Stromal cell of bone marrow (primary cell): Measurements from ENCODE around the gene NAPA.

ENCODE experiments used
- DNase-seq: peaks from one replicate; pipeline ENCODE4 v3.0.0-alpha.2; 2012; ENCODE audit warnings: low read depth

The NAPA gene

DNA sequence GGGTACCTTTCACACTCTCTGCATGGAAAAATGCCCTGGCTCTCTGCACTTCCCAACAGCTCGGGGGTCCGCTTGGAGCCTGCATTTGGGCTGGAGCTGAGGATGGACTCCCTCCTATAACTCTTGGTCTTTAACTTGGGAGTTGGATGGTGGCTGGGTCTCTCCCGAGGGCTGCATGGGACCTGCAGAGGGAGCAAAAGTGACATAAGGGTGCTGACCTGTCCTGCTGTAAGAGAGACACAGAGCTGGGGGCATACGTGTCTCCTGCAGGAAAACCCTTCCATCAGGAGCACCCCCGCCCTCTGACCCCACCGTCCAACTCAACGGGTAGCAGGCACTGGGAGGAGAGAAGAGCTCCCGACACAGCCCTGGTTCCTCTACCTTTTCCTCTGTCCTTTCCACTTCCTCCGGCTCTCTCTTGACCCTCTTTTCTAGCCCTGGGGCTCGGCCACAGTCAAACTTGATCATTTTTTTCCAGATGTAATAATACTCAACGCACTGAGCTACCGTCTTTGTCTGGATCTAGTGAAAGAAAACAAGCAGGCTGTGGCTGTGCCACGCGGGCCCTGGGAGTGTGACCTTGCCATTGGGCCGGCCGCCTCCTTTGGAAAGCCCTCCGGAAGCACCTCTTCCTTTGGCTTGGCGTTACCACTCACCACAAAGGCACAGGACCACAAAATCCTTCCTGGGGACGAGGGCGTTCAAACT is 6.8 kb upstream of the NAPA start:
- DNase-seq, result no peak

DNA sequence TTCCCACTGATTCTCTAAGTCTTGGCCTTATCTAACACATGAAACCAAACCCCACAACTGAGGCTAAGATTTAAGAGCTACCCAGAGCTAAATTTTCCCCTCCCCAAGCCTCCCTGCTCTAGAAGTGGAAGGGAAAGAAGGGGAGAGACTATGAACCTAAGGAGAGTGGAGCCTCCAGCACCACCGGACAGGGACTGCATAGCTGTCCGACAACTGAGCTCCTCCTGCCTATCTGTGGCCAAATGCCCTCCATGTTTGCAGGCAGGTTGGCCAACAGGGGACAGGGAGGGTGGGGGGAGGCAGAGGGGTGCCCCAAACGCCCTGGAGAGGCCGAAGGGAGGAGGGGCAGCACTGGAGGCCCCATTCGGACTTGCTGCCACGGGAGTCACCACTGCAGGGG is 6.0 kb upstream of the NAPA start:
- no peak for DNase-seq

DNA sequence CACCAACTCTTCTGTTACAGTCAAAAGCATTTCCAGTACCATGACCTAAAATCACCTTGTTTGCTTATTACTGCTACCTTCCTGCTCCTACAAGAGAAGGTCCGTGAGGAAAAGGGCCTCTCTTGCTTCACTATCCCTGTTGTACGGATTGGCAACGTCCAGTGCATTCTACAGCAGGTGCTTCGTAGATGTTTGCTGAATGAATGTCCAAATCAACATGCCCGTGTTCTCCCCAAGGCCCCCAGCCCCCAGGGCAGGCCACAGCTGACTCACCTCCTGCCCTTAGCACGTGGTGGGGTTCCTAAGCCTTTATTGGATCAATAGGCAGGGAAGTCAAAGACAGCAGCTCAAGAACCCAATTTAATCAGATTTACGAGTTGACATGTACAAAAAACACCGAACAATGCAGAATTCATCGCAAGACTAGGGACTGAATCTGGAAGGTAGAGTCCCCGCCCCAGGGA is 5.5 kb upstream of the NAPA start:
- no peak for DNase-seq

DNA sequence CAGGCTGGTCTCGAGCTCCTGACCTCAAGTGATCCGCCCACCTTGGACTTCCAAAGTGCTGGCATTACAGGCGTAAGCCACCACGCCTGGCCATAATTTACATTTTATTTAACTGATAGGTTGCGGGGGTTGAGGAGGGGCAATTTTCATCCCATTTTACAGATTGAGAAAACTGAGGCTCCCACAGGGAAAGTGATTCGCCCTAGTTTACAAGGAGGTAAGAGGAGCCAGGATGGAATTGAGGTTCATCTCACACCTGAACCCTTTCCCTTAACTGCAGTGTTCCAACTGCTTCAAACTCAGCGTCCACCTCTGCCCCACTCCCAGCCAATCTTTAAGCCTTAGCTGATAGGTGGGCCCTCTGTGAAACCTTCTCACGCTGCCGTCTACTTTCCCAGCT is 4.0 kb upstream of the NAPA start:
- DNase-seq, result no peak

DNA sequence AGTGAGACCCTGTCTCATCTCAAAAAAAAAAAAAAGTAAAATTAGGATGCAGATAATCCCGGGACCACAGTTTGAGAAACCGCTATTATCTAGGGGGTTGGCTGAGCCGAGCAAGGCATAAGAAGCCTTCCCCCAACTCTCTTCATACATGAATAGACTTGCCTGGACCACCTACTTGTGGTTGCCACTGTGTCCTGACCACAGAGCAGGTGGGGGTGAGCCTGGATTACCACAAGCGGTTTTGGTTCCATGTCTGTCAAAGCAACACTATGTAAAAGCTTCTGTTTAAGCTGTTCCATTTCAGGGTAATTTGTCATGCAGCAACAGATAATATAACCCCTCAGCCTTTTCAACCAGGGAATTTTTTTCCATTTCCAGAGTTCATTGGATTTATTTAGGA is 3.3 kb upstream of the NAPA start:
- DNase-seq, result no peak

DNA sequence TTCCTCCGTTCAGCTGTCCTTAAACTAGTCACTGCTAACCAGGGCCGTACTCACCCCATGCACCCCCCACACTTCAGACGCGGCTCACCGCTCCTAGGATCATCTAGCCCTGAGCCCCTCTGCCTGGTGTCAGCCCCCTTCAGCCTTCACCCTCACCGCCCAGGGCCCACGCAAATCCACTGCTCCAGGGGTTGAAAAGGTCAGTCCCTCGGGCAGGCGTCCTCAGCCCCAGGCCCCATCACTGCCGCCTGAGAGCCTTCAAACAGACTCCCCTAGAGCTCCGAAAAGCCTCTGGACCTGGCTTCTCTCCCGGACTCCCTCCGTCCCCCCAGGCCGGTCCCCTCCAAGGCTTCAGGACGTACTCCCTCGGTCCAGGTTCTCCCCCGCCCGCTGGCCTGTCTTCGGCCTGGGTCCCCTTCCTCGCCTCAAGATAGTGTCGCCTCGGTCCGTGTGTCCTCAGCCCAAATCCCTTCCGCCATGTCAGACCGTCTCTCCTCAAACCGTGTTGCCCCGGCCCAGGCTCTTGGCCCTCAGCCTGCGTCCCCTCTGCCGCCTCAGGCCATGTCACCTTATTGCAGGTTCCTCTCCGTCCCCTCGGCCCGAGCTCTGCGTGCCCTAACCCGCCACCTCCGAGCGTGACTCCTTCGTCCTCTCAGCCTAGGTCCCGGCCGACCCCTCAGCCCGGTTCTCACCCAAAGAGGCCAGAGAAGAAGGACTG is 553 bp downstream of the NAPA start:
- no peak for DNase-seq

DNA sequence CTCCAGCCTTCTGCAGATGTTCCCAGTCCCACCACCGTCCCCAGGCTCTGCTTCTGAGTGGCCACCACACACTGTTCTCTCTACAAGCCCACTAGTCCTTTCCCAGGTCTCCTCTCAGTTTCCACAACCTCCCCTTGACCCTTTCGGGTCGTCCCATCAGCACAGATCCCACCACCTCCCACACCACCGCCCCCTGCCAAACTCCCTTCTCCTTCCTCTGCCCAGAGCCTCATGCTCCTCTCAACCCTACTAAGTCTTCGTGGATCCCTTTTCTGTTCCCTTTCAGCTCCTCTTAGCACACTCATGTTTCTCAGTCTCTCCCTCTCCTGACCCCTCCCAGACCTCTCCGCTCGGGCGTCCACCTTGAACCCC is 1.9 kb downstream of the NAPA start:
- no peak for DNase-seq

DNA sequence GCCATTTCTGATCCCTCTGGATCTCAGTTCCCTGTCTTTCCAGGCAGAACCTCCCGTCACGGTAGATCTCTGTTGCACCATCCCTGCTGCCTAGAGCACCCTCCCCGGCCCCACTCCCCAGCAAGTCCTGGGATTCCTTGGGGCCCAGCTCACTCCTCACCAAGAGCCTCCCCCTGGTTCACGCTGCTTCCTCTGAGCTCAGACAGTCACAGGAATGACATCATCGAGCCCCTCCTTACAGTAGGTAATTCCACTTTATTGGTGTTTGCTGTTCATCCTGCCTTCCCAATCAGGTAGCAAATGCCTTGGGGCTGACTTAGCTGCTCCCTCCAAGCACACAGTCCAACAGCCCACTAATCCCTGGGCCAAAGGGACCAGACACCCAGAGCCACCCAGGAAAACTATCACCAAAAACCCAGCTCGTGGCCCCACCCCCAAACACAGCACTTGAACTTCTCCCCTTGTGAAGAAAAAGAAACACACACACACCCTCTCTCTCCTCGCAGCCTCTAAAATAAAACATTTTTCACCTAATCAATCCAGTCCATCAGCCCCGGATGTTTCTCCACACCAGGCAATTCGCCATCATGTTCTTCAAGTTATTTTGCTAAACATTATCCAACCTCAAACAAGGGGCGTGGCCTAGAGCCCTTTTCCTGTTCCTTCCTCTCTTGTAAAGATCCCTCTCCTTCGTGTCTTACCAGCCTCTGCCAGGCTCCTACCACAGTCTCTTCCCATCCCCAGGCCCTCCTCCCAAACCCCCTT is 2.5 kb downstream of the NAPA start:
- DNase-seq, result peak; percentile 54

DNA sequence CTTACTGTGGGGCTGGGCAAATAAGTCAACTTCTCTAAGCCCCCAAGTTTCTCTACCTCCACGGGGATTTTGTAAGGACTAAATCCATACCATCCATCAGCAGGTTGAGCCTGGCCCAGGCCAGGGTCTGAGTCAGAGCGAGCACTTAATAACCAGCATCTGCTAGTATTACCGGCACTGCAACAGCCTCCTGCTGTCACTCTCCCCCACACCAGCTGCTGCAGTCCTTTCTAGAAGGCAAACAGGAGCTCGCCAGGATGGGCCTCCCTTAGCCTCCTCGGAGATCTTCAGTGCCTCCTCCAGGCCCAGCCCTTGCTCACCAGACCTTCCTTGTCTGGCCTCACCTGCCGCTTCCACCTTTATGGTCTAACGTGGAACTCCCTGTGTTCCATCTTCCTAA is 3.2 kb downstream of the NAPA start:
- DNase-seq, result no peak

DNA sequence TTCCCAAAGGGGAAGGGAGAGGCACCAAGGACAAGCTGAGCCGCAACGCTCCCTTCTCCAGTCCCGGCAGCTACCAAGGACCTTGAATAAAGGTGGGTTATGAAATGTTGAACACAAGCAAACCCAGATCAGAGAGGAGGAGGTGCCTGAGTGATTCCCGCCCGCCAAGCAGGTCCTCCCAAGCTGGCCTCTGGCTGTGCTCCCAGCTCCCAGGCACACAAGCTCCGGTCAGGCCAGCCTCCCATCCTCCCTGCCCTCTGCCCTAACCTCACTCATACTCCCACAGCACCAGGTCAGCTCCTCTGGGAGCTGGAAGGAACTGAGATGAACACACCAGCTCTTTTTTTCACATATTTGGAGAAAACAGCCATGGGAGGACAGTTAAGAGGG is 3.7 kb downstream of the NAPA start:
- no peak for DNase-seq

DNA sequence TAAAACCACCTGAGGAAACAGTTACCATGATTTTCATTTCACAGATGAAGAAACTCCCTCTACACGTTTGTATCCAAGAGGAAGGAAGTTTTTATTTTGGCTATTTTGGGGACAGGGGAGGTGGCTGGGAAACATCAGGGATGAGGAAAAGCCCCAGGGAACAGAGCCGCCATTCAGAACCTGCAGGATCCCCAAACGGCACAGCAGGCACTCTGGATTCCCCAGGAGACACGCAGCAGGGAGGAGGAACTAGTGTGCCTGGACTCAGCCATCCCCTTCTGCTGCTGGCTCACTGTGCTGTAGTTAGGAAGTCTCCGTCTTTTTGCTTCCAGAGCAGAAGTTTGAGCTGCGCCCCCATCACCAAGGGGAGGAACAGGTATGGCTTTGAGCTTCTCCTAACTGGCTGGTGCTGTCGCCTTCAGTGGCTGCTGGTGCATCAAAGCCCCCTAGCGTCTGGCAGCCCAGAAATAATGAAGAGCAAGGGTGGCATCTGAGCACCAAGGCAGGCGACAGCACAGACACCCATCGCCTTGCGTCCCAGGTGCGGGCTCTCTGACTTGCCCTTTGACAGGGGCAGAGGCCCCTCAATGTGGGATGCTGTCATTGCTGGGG is 4.2 kb downstream of the NAPA start:
- no peak for DNase-seq

DNA sequence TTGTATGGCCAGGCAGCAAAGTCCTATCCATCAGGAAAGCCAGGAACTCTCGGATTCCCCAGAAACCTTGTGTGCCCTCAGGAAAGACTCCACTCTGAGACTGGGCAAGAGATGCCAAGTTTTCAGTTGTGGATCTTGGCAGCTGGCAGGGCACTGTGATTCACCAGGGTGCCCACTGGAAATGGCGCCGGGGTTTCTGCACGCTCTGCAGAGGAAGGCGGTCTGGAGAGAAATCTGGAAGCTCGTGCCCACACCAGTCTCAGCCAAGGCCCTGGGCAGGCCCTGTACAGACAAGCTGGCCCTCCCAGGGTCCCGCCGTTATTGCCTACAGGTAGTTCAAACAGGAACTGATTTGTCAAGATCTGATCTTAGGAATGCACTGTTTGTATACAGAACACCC is 4.9 kb downstream of the NAPA start:
- DNase-seq, result peak; percentile 33

DNA sequence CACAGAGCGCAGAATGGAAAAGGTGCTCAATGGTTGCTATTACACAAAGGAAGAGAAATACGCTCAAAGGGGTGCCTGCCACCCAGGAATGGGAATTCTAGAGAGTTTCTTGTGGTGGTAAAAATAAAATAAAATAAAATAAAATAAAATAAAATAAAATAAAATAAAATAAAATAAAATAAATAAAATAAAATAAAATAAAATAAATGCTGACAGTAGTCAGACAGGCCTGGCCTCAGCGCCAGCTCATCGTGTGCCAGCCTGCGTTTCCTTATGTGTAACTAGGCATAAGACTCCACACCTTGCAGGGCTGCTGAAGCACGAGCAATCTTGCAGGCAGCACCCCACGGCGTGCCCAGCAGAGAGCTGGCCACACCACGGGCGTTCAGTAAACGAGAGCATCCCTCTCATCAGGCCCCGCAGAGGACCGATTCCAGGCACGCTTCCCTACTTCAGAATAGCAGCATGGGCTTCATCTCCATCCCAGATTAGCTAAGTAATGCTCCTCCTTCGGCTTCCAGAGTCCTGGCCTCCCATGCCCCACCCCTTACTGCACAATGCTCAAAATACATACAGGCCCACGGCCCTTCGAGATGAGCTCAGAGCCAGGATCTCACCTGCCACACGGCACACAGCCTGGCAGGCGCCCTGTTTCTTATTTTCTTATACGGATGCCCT is 5.6 kb downstream of the NAPA start:
- DNase-seq, result no peak

DNA sequence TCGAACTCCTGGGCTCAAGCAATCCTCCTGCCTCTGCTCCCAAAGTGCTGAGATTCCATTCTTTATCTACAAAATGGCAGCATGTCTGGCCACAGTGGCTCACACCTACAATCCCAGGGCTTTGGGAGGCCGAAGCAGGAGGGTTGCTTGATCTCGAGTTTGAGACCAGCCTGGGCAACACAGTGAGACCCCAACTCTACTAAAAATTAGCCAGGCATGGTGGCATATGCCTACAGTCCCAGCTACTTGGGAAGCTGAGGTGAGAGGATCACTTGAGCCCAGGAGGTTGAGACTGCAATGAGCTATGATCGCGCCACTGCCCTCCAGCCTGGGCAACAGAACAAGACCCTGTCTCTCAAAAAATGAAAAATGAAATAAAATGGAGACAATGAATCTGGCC is 6.1 kb downstream of the NAPA start:
- DNase-seq, result no peak

DNA sequence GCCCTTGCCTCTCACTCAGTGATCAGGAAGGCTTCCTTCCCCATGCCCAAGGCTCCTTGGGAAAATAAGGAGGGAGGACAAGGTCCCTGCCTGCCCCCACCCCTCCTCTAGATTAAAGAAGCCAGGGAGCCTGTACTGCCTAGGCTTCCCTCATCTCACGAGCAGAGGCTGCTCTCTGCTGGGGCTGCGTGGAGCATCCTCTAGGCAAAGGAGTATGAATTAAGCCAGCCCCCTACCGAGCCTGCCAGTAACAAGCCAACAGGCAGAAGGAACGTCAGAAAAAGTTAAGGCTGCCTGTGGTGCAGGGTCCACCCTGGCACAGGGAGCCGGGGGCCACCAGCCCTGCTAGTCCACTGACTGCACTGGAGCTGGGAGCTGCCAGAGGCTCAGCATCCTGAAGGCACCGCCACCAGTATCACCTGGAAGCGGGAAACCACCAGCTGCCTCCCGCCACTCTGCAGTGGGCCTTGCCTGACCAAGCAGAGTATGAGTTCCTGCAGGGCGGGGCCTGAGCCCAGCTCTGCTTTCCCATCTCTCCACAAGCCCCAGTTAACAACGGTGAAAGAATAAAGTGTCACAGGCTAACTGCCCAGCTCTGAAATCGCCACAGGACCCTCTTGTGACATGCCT is 6.8 kb downstream of the NAPA start:
- DNase-seq, result no peak

DNA sequence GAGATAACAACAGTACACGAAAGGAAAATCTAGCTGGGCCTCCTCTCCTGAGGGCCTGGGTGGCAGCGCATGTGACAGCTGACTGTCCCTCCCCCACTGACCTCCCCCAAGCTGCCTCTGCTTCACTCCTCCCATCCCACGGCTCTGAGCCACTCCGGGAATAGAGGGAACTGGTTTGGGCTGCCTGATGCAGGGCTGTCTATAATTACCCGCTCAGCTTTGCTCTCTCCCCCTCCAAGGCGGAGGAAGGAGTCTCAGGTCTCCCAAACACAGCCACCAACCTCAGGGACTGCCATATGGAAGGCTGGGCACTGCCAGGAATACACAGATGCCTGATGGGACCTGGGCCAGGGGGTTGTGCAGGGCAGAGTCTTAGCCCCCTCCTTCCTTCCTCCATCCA is 7.9 kb downstream of the NAPA start:
- no peak for DNase-seq

DNA sequence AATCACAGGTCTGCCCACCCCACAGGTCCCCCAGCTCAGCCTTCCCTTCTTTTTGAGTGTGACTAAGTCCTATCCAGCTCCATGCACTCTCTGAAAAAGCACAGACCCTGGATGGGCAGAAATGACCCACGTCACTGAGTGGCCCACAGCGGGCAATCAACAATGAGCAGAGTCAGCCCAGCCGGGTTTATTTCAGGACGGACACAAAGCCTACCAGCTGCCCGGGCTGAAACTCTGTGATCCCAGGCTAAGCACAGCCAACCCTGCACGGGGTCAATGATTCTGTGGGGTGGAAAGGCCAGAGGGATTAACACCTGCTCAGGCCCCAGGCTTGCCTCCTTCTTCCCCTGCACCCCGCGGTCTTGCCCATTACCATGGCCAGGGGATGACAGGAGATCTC is 8.4 kb downstream of the NAPA start:
- no peak for DNase-seq

DNA sequence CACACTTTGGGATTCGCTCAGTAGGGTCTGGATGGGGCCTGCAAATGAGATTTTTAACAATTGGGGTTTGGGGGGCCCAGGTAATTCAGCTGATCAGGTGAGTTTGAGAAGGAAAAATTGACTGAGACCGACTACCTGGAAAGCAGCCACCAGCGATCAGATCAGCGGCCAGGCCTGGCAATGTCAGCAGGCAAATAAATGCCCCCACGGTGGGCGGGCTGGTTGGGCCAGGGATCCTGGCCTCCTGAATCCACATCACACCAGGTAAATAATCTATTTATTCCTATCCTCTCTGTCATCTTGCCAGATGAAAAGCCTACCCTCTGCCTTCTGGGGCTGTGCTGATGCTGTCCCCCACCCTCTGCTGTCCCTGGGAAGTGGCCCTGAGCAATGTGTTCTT is 9.4 kb downstream of the NAPA start:
- no peak for DNase-seq

DNA sequence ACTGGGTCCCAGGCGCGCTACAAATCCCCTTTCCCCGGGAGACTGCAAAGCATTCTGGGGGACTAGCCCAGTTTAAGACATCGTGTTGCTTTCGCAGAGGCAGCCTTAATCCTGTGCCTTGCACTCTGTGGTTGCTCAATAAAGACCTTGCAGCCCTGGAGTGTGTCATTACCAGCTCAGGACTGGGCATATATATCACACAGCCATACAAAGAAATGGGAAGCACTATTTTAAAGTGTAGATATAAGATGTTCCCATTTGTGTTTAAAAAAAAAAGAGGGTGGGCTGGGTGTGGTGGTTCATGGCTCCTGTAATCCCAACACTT is 11.1 kb downstream of the NAPA start:
- no peak for DNase-seq

DNA sequence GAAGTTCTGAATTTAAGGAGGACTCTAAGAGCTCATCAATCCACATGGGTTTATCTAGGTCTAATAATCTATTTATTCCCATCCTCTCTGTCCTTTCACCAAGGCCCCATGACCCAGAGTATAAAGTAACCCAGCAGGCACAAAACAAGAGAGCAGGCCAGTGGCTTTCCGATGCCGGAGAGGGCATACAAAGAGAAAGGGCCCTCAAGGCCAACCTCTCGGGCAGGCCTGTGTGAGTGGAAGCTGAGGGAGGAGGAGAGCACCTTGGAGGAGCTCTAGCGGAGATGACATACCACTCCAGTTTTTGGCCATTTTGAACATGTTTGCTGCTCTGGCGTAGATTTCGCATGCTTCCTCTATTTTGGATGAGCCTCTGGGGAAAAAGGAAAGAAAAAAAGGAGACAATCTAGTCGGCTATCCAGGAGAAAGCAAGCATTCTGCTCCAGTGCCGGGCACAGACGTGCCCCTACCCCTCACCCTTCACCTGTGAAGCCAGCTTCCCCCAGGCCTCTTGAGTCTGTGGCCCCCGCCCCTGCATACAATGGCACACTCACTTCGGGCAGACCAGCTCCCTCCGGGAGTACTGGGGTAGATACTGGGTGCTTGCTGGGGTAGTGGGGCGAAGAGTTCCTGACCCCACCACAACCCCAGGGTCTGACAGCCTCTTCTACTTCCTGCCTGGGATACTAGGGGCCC is 11.6 kb downstream of the NAPA start:
- DNase-seq, result no peak
